AG04449 (cell line): ENCODE data around the gene SPAG17.
"Not testable (repeated sequence)": the region's sequence is repeated elsewhere in the genome, so short reads cannot be mapped to it uniquely, and the experiment has no call there.

Experiments
- CTCF ChIA-PET: fragments of 350-600 bp; formaldehyde crosslinking; extraction: SDS; loops from one replicate; lab custom pipeline; 2021; ENCODE audit warnings: antibody characterized with exemption; lab: Yijun Ruan, JAX
- POLR2A ChIA-PET: fragments of 400-600, 350-600 bp; formaldehyde crosslinking; extraction: SDS; loops from one replicate; lab custom pipeline; 2020; ENCODE audit warnings: antibody characterized with exemption, inconsistent platforms; lab: Yijun Ruan, JAX
- DNase-seq: peaks from one replicate; pipeline ENCODE4 v3.0.0-alpha.2; 2010; ENCODE audit warnings: low read depth, low spot score
- H3K4me3 ChIP-seq: 2 replicates; pipeline ENCODE4 v1.5.1; 2011; ENCODE audit warnings: low read depth, mild to moderate bottlenecking, control low read depth, low read length
- CTCF ChIP-seq: IDR thresholded peaks from one replicate; pipeline ENCODE4 v1.5.1; 2011; ENCODE audit warnings: mild to moderate bottlenecking, moderate library complexity, low read length, control low read depth, inconsistent platforms; ENCODE audit not compliant: insufficient read depth; ENCODE audit errors: missing control alignments

The SPAG17 gene

GRCh38 chr1:117930173-117930447 lies 254.9 kb downstream of the SPAG17 start:
- DNase-seq = no peak
- peak overlapping the region; percentile 98 for H3K4me3 ChIP-seq
- CTCF ChIA-PET = no interaction called here
- POLR2A ChIA-PET = no interaction called here
- TF ChIP-seq CTCF = no peak

GRCh38 chr1:117929343-117930172 lies 255.5 kb downstream of the SPAG17 start, which contains the start of the genes GDAP2 and WDR3:
TSS of gene GDAP2 (minus strand) at chr1:117929621. CDS start at chr1:117920357, 9,264 bp downstream.
TSS of gene WDR3 (plus strand) at chr1:117929739. CDS start at chr1:117933320, 3,581 bp downstream.
- CTCF ChIA-PET = interaction anchor here (1.5 to 2.7 kb wide), 4 partner anchors 10 to 417 kb away, joined by 3 to 11 read pairs (median 6); no protein-coding TSS in a partner anchor
- peak; percentile 76 for DNase-seq
- H3K4me3 ChIP-seq = peak within 1 kb of the TSS; percentile 98
- TF ChIP-seq CTCF = no peak
- POLR2A ChIA-PET = interaction anchor here (0.7 to 1.0 kb wide), 2 partner anchors 11 to 181 kb away, joined by 3 to 4 read pairs; no protein-coding TSS in a partner anchor

GRCh38 chr1:117928881-117929342 lies 256.1 kb downstream of the SPAG17 start:
- POLR2A ChIA-PET = interaction anchor here (1.0 kb wide), 1 partner anchor 11 kb away, joined by 4 read pairs; no protein-coding TSS in a partner anchor
- CTCF ChIA-PET = interaction anchor here (0.6 to 2.7 kb wide), 11 partner anchors 9 to 852 kb away, joined by 3 to 11 read pairs (median 4); no protein-coding TSS in a partner anchor
- no peak for DNase-seq
- peak overlapping the region; percentile 98 for H3K4me3 ChIP-seq
- peak; percentile 41 for TF ChIP-seq CTCF

GRCh38 chr1:117925981-117926380 lies 259.0 kb downstream of the SPAG17 start:
- POLR2A ChIA-PET = no interaction called here
- no peak for DNase-seq
- CTCF ChIA-PET = interaction anchor here (1.2 to 1.5 kb wide), 4 partner anchors 20 to 167 kb away, joined by 3 to 6 read pairs (median 4); no protein-coding TSS in a partner anchor
- no peak for TF ChIP-seq CTCF
- H3K4me3 ChIP-seq = no peak overlapping the region

GRCh38 chr1:117922717-117923116 lies 262.3 kb downstream of the SPAG17 start:
- H3K4me3 ChIP-seq, POLR2A ChIA-PET, CTCF ChIA-PET, DNase-seq: not testable (repeated sequence)

- H3K4me3 ChIP-seq = no peak overlapping the region
- TF ChIP-seq CTCF = no peak
- ChIA-PET POLR2A (no interaction called here), CTCF (no interaction called here)
- DNase-seq = no peak
Observed at GRCh38 chr1:117921991-117922390, 263.0 kb downstream of the SPAG17 start.
